ENCODE measurements around the gene FAM227A. TPM values are rescaled to one million over a fixed set of nuclear protein-coding genes. Genes with fewer than 3 reads are reported as not detected.

Gene FAM227A
- total and polyA plus RNA-seq, 2 of the 13 experiments (the other 11 are each of a cell fraction or from before 2014, with no cell fraction given) = 1.0 to 1.5 TPM

DNA sequence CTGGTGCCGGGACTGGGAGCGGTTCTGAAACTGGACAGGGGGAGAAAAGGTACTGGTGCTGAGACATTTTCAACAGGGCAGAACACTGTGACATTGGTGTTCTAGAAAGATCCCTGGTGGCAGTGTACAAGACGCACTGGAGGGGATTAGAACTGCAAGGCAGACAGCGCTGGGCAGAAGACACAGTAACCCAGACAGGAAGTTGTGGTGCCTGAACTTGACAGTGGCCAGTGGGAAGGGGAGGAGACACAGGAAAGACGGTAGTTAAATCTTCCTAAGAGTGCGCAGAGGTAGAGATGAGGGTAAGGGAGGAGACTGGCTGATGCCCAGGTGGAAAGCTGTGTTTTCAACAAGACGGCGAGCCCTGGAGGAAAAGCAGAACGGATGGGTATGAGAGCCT, 24.5 kb downstream of the FAM227A start (continued):
- TF ChIP-seq, protein P1, sequence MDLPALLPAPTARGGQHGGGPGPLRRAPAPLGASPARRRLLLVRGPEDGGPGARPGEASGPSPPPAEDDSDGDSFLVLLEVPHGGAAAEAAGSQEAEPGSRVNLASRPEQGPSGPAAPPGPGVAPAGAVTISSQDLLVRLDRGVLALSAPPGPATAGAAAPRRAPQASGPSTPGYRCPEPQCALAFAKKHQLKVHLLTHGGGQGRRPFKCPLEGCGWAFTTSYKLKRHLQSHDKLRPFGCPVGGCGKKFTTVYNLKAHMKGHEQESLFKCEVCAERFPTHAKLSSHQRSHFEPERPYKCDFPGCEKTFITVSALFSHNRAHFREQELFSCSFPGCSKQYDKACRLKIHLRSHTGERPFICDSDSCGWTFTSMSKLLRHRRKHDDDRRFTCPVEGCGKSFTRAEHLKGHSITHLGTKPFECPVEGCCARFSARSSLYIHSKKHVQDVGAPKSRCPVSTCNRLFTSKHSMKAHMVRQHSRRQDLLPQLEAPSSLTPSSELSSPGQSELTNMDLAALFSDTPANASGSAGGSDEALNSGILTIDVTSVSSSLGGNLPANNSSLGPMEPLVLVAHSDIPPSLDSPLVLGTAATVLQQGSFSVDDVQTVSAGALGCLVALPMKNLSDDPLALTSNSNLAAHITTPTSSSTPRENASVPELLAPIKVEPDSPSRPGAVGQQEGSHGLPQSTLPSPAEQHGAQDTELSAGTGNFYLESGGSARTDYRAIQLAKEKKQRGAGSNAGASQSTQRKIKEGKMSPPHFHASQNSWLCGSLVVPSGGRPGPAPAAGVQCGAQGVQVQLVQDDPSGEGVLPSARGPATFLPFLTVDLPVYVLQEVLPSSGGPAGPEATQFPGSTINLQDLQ (CRISPR knock-in tag; IDR thresholded peaks at IDR 0.05) = no peak
- TF ChIP-seq ZNF761 (CRISPR knock-in tag; conservative IDR thresholded peaks at IDR 0.05) = no peak

DNA sequence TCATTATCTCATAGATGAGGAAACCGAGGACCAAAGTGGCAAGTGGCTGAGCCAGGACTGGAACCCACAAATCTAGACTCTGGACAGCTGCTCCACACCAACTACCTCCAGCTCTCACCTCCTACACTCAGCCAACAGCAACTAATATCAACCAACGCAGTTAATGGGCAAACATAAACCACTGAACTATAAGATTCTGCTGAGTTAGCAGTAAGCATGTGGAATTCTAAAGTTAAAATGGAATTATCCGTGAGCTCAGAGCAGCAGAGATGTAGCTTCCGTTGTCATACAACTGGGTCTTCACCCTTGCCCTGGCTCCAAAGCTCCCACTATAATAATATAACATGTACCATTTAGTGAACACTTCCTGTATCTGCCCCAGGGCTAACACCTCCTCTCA, 27.1 kb downstream of the FAM227A start:
- ChIA-PET CTCF (ENCODE audit: low intra/inter-chr PET ratio, low total read pairs) (no interaction called here), POLR2A (no interaction called here)
- H3K9ac ChIP-seq (ENCODE audit: insufficient read depth, low read depth, low read length) = no peak overlapping the region
- intact Hi-C loops (cut with micrococcal nuclease; ENCODE audit: unreplicated experiment) = no loop called here
- DNase-seq (ENCODE audit: low spot score) = no peak
- in situ Hi-C loops (cut with HindIII; ENCODE audit: extremely low pct_ligation_motif_present, low pct_unique_long_range_greater_than_20kb) = no loop called here
- H3K4me3 ChIP-seq (replicated peaks in 1 of 3; ENCODE audit: insufficient read depth in 1 of 3, low read depth in 2 of 3, low read length in 3 of 3) = no peak overlapping the region
- WGBS (ENCODE audit: low lambda C conversion rate) = 87% methylated on average over 4 of the region's 4 CpGs
- BruUV-seq (replicated peaks) = no TSS peak
- ATAC-seq = no peak
- no peak overlapping the region for H3K4me2 ChIP-seq (ENCODE audit: low read depth, low read length)
- no peaks in the 10 kb centered on the region for H3K9me3 ChIP-seq (ENCODE audit: low read length)
- TF ChIP-seq ETV5 (CRISPR knock-in tag; IDR thresholded peaks at IDR 0.05; ENCODE audit: borderline replicate concordance) = no peak
- TF ChIP-seq MAFK (conservative IDR thresholded peaks at IDR 0.05 in 1 of 2, IDR thresholded peaks at IDR 0.05 in 1 of 2; ENCODE audit: low read length in 2 of 2) = peak; percentile 88 to 94
- TF ChIP-seq ZNF569 (CRISPR knock-in tag; IDR thresholded peaks at IDR 0.05; ENCODE audit: borderline replicate concordance) = no peak
- TF ChIP-seq ZNF12 (CRISPR knock-in tag; IDR thresholded peaks at IDR 0.05) = no peak
- no peak for TF ChIP-seq ZNF564 (CRISPR knock-in tag; IDR thresholded peaks at IDR 0.05)
- TF ChIP-seq, protein P2, sequence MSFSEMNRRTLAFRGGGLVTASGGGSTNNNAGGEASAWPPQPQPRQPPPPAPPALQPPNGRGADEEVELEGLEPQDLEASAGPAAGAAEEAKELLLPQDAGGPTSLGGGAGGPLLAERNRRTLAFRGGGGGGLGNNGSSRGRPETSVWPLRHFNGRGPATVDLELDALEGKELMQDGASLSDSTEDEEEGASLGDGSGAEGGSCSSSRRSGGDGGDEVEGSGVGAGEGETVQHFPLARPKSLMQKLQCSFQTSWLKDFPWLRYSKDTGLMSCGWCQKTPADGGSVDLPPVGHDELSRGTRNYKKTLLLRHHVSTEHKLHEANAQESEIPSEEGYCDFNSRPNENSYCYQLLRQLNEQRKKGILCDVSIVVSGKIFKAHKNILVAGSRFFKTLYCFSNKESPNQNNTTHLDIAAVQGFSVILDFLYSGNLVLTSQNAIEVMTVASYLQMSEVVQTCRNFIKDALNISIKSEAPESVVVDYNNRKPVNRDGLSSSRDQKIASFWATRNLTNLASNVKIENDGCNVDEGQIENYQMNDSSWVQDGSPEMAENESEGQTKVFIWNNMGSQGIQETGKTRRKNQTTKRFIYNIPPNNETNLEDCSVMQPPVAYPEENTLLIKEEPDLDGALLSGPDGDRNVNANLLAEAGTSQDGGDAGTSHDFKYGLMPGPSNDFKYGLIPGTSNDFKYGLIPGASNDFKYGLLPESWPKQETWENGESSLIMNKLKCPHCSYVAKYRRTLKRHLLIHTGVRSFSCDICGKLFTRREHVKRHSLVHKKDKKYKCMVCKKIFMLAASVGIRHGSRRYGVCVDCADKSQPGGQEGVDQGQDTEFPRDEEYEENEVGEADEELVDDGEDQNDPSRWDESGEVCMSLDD (CRISPR knock-in tag; IDR thresholded peaks at IDR 0.05; ENCODE audit: borderline replicate concordance) = no peak
- no peak for TF ChIP-seq MED1 (CRISPR knock-in tag; IDR thresholded peaks at IDR 0.05)
- TF ChIP-seq ZNF570 (CRISPR knock-in tag; IDR thresholded peaks at IDR 0.05; ENCODE audit: borderline replicate concordance) = no peak
- peak; percentile 93 for TF ChIP-seq MAFF (IDR thresholded peaks at IDR 0.05; ENCODE audit: low read depth, low read length)
- no peak for TF ChIP-seq AKAP8 (CRISPR knock-in tag; IDR thresholded peaks at IDR 0.05)
- TF ChIP-seq ZFP36 (IDR thresholded peaks at IDR 0.05; ENCODE audit: borderline replicate concordance, low read depth, low read length, partially characterized antibody) = no peak
- no peak for TF ChIP-seq KMT2B (CRISPR knock-in tag; IDR thresholded peaks at IDR 0.05)
- no peak for TF ChIP-seq ZSCAN12 (CRISPR knock-in tag; IDR thresholded peaks at IDR 0.05)
- H4K20me1 ChIP-seq (ENCODE audit: insufficient read depth, low read length) = no peaks in the 10 kb centered on the region
- H2AFZ ChIP-seq (ENCODE audit: low read length) = no peak overlapping the region
- peaks cover 19% of the 10 kb centered on the region for H3K4me1 ChIP-seq (ENCODE audit: insufficient read depth, low read length)
- H3K27ac ChIP-seq (ENCODE audit: extremely low read length, insufficient read depth, low read length) = no peak overlapping the region
- H3K36me3 ChIP-seq (replicated peaks in 1 of 2; ENCODE audit: control insufficient read depth in 1 of 2, insufficient read depth in 2 of 2, low read length in 2 of 2) = no peaks in the 10 kb centered on the region
- no peaks in the 10 kb centered on the region for H3K27me3 ChIP-seq (ENCODE audit: control insufficient read depth in 1 of 2, insufficient read depth in 2 of 2, low read length in 2 of 2)
- no peak for FAIRE-seq
- H3K79me2 ChIP-seq (ENCODE audit: insufficient read depth, low read length) = no peaks in the 10 kb centered on the region

All from HepG2 (cell line).